Measurements from ENCODE around the gene ZSCAN23. TPM values are rescaled to one million over a fixed set of nuclear protein-coding genes. Genes with fewer than 3 reads are reported as not detected.
"Not testable (repeated sequence)": the region's sequence is repeated elsewhere in the genome, so short reads cannot be mapped to it uniquely, and the experiment has no call there.

Gene ZSCAN23
- total RNA-seq, 2 experiments from 2014 or later = 1.9 to 2.9 TPM

DNA sequence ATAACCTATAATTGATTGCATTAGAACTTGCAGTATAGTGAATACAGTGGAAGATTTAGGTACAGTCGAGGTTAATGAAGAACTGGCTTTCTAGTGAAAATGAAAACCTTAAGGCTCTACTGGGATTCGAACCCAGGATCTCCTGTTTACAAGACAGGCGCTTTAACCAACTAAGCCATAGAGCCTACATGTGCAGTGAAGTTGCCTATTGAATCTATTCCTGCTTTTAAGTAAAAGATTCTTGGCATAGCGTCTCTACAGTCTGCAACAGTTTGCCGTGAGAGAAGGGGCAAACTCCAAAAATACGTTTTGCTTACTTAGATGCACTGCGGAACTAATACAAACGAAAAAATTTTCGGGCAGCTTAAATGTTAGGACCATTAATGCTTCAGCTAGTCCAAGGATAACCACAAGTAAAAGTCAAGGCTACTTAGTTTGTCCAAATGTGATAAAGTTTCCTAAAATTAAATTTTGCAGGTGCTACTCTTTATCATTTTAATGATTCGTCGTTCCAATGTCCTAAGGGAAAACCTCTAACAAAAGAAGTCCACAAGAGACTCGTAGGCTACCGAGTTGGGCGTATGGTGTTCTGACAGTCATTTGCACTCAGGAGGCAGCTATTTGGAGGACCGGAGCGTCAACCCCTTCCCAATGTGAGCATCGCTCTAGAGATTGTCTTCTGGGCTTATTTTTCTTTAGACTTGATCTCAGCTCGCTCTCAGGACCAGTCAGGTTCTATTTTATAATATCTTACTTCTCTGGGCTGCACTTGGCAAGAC is 31.3 kb upstream of the ZSCAN23 start:
- H3K9me3 Mint-ChIP-seq (ENCODE audit: low read depth) = no peaks in the 10 kb centered on the region
- intact Hi-C loops (cut with DNase I, micrococcal nuclease) = loop anchor here in 1 of 2 experiments (2.0 kb wide), 1 partner anchor 14 kb away; no protein-coding TSS in a partner anchor
- peaks cover 41% of the 10 kb centered on the region for H3K27me3 Mint-ChIP-seq
- ChIA-PET POLR2A (no interaction called here), CTCF (interaction anchor here (0.5 to 1.6 kb wide), 6 partner anchors 11 to 411 kb away, joined by 3 to 4 read pairs (median 4); a partner anchor contains a TSS)
- no peak overlapping the region for H3K27ac Mint-ChIP-seq
- ATAC-seq (peak; percentile 88), DNase-seq (peak; percentile 39)
- no peaks in the 10 kb centered on the region for H3K36me3 Mint-ChIP-seq (ENCODE audit: low read depth)
- H3K4me1 Mint-ChIP-seq = peaks cover 11% of the 10 kb centered on the region
- H3K4me3 Mint-ChIP-seq = peak overlapping the region; percentile 59

DNA sequence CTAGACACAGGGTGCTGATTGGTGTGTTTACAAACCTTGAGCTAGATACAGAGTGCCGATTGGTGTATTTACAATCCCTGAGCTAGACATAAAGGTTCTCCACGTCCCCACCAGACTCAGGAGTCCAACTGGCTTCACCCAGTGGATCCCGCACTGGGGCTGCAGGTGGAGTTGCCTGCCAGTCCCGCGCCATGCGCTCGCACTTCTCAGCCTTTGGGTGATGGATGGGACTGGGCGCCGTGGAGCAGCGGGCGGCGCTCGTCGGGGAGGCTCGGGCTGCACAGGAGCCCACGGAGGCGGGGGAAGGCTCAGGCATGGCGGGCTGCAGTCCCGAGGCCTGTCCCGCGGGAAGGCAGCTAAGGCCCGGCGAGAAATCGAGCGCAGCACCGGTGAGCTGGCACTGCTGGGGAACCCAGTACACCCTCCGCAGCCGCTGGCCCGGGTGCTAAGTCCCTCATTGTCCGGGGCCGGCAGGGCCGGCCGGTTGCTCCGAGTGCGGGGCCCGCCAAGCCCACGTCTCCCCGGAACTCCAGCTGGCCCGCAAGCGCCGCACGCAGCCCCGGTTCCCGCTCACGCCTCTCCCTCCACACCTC is 26.0 kb upstream of the ZSCAN23 start:
- POLR2A ChIA-PET; CTCF ChIA-PET; H3K4me1 Mint-ChIP-seq; intact Hi-C loops (cut with DNase I, micrococcal nuclease); H3K27ac Mint-ChIP-seq; H3K4me3 Mint-ChIP-seq; H3K9me3 Mint-ChIP-seq (ENCODE audit: low read depth); ATAC-seq; DNase-seq; H3K36me3 Mint-ChIP-seq (ENCODE audit: low read depth): not testable (repeated sequence)
- H3K27me3 Mint-ChIP-seq = peaks cover 29% of the 10 kb centered on the region

DNA sequence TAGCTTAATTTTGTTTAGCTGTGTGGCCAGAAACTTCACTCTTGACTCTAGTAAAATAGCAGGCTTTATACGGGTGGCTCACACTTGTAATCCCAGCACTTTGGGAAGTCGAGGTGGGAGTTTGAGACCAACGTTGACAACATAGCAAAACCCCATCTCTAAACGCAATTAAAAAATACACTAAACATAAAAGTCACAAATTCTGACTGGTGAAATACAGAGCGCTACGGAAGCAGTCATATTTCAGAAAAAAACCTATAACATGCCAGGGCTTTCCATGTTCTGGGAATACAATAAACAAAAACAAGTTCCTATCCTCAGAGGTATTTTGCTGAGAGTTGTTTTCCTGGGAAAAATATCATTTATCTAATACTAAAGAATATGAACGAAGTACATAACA is 24.8 kb upstream of the ZSCAN23 start:
- ChIA-PET CTCF (interaction anchor here (0.6 to 0.8 kb wide), 2 partner anchors 13 to 428 kb away, joined by 3 read pairs; no protein-coding TSS in a partner anchor), POLR2A (no interaction called here)
- DNase-seq (no peak), ATAC-seq (no peak)
- intact Hi-C loops (cut with DNase I, micrococcal nuclease) = no loop called here
- Mint-ChIP-seq H3K9me3 (ENCODE audit: low read depth) (no peaks in the 10 kb centered on the region), H3K27ac (no peak overlapping the region), H3K4me1 (no peaks in the 10 kb centered on the region), H3K4me3 (no peak overlapping the region), H3K27me3 (peaks cover 30% of the 10 kb centered on the region), H3K36me3 (ENCODE audit: low read depth) (no peaks in the 10 kb centered on the region)

DNA sequence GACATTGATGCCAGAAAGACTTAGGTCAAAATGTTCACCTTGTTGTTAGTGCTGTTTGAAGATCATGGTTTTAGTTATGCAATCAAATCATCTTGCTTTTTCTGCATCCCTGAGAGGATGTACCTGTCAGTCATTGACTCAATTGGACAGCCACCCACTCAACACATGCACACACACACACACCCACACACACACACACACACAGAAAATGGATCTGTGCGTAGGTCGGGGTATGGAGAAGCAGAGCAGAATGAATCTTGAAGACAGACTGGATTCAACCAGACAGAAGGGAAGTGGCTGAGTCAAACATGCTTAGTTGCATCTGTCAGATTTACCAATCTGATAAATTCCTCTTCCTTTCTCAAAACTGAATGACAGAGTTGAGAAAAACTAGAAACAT is 19.1 kb upstream of the ZSCAN23 start:
- Mint-ChIP-seq H3K27me3 (peaks cover 45% of the 10 kb centered on the region), H3K9me3 (ENCODE audit: low read depth) (no peaks in the 10 kb centered on the region)
- intact Hi-C loops (cut with DNase I, micrococcal nuclease) = no loop called here

DNA sequence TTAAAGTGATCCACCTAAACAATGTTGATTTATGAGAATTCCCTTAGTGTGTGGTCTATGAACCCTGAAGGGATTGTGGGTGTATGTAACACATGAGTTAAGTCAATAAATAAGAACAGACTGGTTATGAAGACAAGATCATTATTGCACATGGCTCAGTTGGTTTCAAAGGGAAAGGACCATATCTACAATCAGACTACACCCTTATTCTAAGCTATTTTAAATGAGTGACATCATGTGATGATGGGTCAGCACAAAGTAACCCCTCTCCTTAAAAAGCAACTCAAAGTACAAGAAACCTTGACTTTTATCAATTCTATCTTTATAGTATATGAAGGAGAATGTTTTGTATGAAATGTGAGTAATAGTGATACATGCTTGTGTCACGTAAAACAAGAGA is 15.3 kb upstream of the ZSCAN23 start:
- ATAC-seq (no peak), DNase-seq (no peak)
- intact Hi-C loops (cut with DNase I, micrococcal nuclease) = no loop called here
- ChIA-PET CTCF (no interaction called here), POLR2A (no interaction called here)
- Mint-ChIP-seq H3K27ac (no peak overlapping the region), H3K36me3 (ENCODE audit: low read depth) (no peaks in the 10 kb centered on the region), H3K4me3 (no peak overlapping the region), H3K9me3 (ENCODE audit: low read depth) (no peaks in the 10 kb centered on the region), H3K27me3 (peaks cover 46% of the 10 kb centered on the region), H3K4me1 (peaks cover 7% of the 10 kb centered on the region)

More for the DNA sequence above, 19.1 kb upstream of the ZSCAN23 start:
- CTCF ChIA-PET = no interaction called here
- Mint-ChIP-seq H3K4me3 (no peak overlapping the region), H3K4me1 (peaks cover 7% of the 10 kb centered on the region), H3K36me3 (ENCODE audit: low read depth) (no peaks in the 10 kb centered on the region), H3K27ac (no peak overlapping the region)
- DNase-seq = peak; percentile 42
- POLR2A ChIA-PET = no interaction called here
- peak; percentile 65 for ATAC-seq

DNA sequence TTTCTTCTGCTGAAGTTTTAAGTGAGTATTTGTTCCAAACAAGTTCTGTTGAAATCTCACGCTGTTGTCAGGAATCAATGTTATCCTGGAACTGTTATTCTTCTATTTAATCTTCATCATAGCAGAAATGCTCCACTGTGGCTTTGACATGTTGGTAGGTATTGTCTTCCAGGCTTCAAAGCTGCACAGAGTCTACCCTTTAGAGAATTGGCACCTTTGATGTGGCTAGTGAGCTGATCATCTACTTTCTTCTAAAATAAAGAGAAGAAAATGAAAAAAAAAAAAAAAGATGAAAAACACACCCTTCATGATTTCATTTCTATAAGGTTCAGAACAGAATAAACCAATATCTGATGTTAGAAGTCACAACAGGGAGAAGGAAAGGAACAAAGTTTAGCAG is 5.8 kb upstream of the ZSCAN23 start:
- ChIA-PET CTCF (interaction anchor here (0.8 to 1.1 kb wide), 2 partner anchors 305 to 345 kb away, joined by 3 read pairs; no protein-coding TSS in a partner anchor), POLR2A (no interaction called here)
- DNase-seq = no peak
- no peak for ATAC-seq
- H3K36me3 Mint-ChIP-seq (ENCODE audit: low read depth) = no peaks in the 10 kb centered on the region
- H3K4me1 Mint-ChIP-seq = peaks cover 22% of the 10 kb centered on the region
- no peak overlapping the region for H3K27ac Mint-ChIP-seq
- no peak overlapping the region for H3K4me3 Mint-ChIP-seq
- peaks cover 9% of the 10 kb centered on the region for H3K9me3 Mint-ChIP-seq (ENCODE audit: low read depth)
- H3K27me3 Mint-ChIP-seq = peaks cover 16% of the 10 kb centered on the region
- intact Hi-C loops (cut with DNase I, micrococcal nuclease) = no loop called here

DNA sequence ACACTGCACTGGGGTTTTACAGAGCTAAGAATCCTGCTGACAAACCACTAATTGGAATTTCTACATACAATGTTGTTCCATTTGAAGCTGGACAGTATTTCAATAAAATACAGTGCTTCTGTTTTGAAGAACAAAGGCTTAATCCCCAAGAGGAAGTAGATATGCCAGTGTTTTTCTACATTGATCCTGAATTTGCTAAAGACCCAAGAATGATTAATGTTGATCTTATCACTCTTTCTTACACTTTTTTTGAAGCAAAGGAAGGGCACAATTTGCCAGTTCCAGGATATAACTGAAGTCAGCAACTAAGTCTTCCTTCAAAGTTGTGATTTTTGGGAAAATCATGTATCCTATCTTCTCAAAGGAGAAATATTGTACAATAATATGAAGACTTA is 4.2 kb upstream of the ZSCAN23 start:
- ATAC-seq; CTCF ChIA-PET; intact Hi-C loops (cut with DNase I, micrococcal nuclease); H3K36me3 Mint-ChIP-seq (ENCODE audit: low read depth); H3K27ac Mint-ChIP-seq; POLR2A ChIA-PET; DNase-seq: not testable (repeated sequence)
- peaks cover 34% of the 10 kb centered on the region for H3K4me1 Mint-ChIP-seq
- peaks cover 16% of the 10 kb centered on the region for H3K27me3 Mint-ChIP-seq
- H3K9me3 Mint-ChIP-seq (ENCODE audit: low read depth) = peaks cover 10% of the 10 kb centered on the region
- peak overlapping the region; percentile 71 for H3K4me3 Mint-ChIP-seq

DNA sequence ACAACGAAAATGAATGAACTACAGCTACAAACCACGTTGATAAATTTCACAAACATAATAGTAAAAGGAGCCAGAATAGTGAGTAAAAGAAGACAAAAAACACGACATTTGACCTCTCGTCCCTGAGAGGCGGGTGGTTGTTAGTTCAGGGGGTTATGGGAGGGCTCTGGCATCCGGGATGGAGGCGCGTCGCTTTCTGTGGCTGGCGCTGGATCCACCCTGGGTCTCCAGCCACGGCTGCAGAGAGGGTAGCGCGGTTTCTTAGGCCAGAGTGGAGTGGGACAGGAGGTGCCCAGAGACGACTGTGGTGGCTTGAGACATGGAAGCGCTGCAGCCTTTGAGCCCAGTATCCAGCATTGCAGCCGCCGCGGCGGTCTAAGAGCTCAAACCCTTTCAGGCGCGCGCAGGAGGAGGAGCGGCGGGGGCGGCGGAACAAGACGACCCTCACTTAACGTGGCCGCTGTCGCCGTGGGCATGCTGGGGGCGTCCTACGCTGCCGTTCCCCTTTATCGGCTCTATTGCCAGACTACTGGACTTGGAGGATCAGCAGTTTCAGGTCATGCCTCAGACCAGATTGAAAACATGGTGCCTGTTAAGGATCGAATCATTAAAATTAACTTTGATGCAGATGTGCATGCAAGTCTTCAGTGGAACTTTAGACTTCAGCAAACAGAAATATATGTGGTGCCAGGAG is 3.7 kb upstream of the ZSCAN23 start:
- POLR2A ChIA-PET = no interaction called here
- CTCF ChIA-PET = no interaction called here
- peaks cover 2% of the 10 kb centered on the region for H3K36me3 Mint-ChIP-seq (ENCODE audit: low read depth)
- DNase-seq (peak; percentile 18), ATAC-seq (no peak)
- H3K9me3 Mint-ChIP-seq (ENCODE audit: low read depth) = peaks cover 10% of the 10 kb centered on the region
- H3K4me1 Mint-ChIP-seq = peaks cover 37% of the 10 kb centered on the region
- peak overlapping the region; percentile 71 for H3K4me3 Mint-ChIP-seq
- intact Hi-C loops (cut with DNase I, micrococcal nuclease) = no loop called here
- H3K27ac Mint-ChIP-seq = peak overlapping the region; percentile 56
- H3K27me3 Mint-ChIP-seq = peaks cover 16% of the 10 kb centered on the region

DNA sequence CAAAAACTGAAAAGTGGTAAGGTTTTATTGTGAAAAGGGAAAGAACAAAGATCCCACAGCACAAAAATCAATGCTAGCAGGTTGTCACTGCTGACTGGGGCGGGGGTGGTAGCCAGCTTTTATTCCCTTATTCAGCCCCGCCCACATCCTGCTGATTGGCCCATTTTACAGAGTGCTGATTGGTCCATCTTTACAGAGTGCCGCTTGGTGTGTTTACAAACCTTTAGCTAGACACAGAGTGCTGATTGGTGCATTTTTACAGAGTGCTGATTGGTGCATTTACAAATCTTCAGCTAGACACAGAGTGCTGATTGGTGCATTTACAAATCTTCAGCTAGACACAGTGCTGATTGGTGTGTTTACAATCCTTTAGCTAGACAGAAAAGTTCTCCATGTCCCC is 1.5 kb upstream of the ZSCAN23 start:
- H3K9me3 Mint-ChIP-seq (ENCODE audit: low read depth) = peaks cover 10% of the 10 kb centered on the region
- not testable (repeated sequence) for H3K36me3 Mint-ChIP-seq (ENCODE audit: low read depth); H3K27ac Mint-ChIP-seq; ATAC-seq; H3K4me3 Mint-ChIP-seq
- peaks cover 37% of the 10 kb centered on the region for H3K4me1 Mint-ChIP-seq
- POLR2A ChIA-PET = interaction anchor here (0.8 kb wide), 1 partner anchor 418 kb away, joined by 6 read pairs; no protein-coding TSS in a partner anchor
- CTCF ChIA-PET = interaction anchor here (0.6 kb wide), 1 partner anchor 61 kb away, joined by 3 read pairs; no protein-coding TSS in a partner anchor
- intact Hi-C loops (cut with DNase I, micrococcal nuclease) = loop anchor here in 1 of 2 experiments (5.0 kb wide), 2 partner anchors 143 to 1057 kb away; partner anchors contain the start of gene ZNF391
- DNase-seq = peak; percentile 67
- H3K27me3 Mint-ChIP-seq = peaks cover 16% of the 10 kb centered on the region

DNA sequence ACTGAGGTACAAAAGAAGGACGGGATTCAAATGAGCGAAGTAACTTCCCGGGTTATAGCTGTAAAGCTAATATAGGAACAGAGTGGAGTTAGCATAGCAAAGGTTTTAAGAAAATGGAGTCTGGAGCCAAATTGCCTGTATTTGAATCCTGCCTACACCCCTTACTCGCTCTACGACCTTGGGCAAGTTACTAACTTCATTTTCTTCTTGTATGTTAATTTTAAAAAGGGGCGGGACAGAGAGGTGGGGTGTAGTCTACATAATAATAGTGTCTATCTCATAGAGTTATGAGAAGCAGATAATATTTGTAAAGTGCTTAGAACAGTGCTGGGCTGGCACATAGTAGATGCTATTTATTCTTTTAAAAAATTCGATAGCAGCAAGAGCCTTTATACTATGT is 705 bp downstream of the ZSCAN23 start:
- POLR2A ChIA-PET = interaction anchor here (1.2 kb wide), 1 partner anchor 17 kb away, joined by 3 read pairs; no protein-coding TSS in a partner anchor
- Mint-ChIP-seq H3K27me3 (peaks cover 16% of the 10 kb centered on the region), H3K4me3 (peak overlapping the region; percentile 96), H3K9me3 (ENCODE audit: low read depth) (peaks cover 10% of the 10 kb centered on the region), H3K4me1 (peaks cover 32% of the 10 kb centered on the region), H3K27ac (peak overlapping the region; percentile 91), H3K36me3 (ENCODE audit: low read depth) (peaks cover 2% of the 10 kb centered on the region)
- ATAC-seq = no peak
- intact Hi-C loops (cut with DNase I, micrococcal nuclease) = loop anchor here in 1 of 2 experiments (2.0 to 5.0 kb wide), 4 partner anchors 106 to 1055 kb away; partner anchors contain the start of genes ZNF165, ZNF391 and ZSCAN31
- DNase-seq = no peak
- CTCF ChIA-PET = interaction anchor here (0.5 kb wide), 1 partner anchor 12 kb away, joined by 3 read pairs; no protein-coding TSS in a partner anchor

DNA sequence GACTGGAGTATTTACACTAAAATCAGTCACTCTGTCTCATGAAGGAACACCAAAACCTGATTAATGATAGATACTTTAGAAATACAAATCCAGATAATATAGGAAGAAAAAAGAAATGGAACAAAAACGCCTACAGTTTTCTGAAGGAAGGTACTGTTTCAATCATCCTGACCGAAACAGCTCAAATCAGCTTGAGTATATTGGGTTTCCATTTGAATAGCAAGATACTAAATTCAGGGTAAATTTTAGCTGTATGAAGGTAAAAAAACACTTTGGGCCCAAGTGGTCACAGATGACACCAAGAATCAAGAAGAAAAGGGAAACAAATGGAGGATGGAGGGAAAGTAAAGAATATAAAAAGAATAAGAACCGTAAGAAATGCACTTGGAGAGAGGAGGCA is 6.9 kb downstream of the ZSCAN23 start:
- DNase-seq (no peak), ATAC-seq (no peak)
- Mint-ChIP-seq H3K4me1 (peaks cover 6% of the 10 kb centered on the region), H3K4me3 (no peak overlapping the region), H3K9me3 (ENCODE audit: low read depth) (no peaks in the 10 kb centered on the region), H3K36me3 (ENCODE audit: low read depth) (peaks cover 3% of the 10 kb centered on the region), H3K27me3 (no peaks in the 10 kb centered on the region), H3K27ac (no peak overlapping the region)
- intact Hi-C loops (cut with DNase I, micrococcal nuclease) = no loop called here
- ChIA-PET CTCF (no interaction called here), POLR2A (no interaction called here)

All from activated CD4-positive, alpha-beta T cell treated with anti-CD3 and anti-CD28 coated beads for 36 hours (primary cell).